Nephron progenitor cell (in vitro differentiated cells): Measurements from ENCODE around the gene FAM200C.

Source experiments
- DNase-seq: peaks from one replicate; pipeline ENCODE4 v3.0.0; 2021
- H3K27ac Mint-ChIP-seq: 2 replicates; pipeline ENCODE4 v1.8.0; 2021; ENCODE audit warnings: mild to moderate bottlenecking, moderate library complexity, mixed read lengths
- H3K27me3 Mint-ChIP-seq: 2 replicates; pipeline ENCODE4 v1.8.0; 2021; ENCODE audit warnings: mild to moderate bottlenecking, low read depth, mixed read lengths; ENCODE audit not compliant: poor library complexity
- H3K36me3 Mint-ChIP-seq: 2 replicates; pipeline ENCODE4 v1.8.0; 2021; ENCODE audit warnings: low read depth, mixed read lengths
- H3K4me1 Mint-ChIP-seq: 2 replicates; pipeline ENCODE4 v1.8.0; 2021; ENCODE audit warnings: mixed read lengths
- H3K4me3 Mint-ChIP-seq: 2 replicates; pipeline ENCODE4 v1.8.0; 2021; ENCODE audit warnings: mild to moderate bottlenecking, moderate library complexity, mixed read lengths
- H3K9me3 Mint-ChIP-seq: 2 replicates; pipeline ENCODE4 v1.8.0; 2021; ENCODE audit warnings: mild to moderate bottlenecking, moderate library complexity, mixed read lengths
- TF ChIP-seq, protein P1 (sequence below): fragments of 200-600 bp; sonication (generic); IDR thresholded peaks from 2 replicates; pipeline ENCODE4 v1.5.0; 2021; ENCODE audit warnings: antibody characterized with exemption

The FAM200C gene

GRCh38 chr5:160444407-160444806 is 44.6 kb upstream of the FAM200C start:
- Mint-ChIP-seq H3K27ac (no peak overlapping the region), H3K36me3 (no peaks in the 10 kb centered on the region), H3K27me3 (no peaks in the 10 kb centered on the region), H3K4me3 (no peak overlapping the region), H3K4me1 (no peaks in the 10 kb centered on the region), H3K9me3 (peaks cover 17% of the 10 kb centered on the region)
- TF ChIP-seq, protein P1, sequence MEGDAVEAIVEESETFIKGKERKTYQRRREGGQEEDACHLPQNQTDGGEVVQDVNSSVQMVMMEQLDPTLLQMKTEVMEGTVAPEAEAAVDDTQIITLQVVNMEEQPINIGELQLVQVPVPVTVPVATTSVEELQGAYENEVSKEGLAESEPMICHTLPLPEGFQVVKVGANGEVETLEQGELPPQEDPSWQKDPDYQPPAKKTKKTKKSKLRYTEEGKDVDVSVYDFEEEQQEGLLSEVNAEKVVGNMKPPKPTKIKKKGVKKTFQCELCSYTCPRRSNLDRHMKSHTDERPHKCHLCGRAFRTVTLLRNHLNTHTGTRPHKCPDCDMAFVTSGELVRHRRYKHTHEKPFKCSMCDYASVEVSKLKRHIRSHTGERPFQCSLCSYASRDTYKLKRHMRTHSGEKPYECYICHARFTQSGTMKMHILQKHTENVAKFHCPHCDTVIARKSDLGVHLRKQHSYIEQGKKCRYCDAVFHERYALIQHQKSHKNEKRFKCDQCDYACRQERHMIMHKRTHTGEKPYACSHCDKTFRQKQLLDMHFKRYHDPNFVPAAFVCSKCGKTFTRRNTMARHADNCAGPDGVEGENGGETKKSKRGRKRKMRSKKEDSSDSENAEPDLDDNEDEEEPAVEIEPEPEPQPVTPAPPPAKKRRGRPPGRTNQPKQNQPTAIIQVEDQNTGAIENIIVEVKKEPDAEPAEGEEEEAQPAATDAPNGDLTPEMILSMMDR, result no peak
- no peak for DNase-seq

DNA sequence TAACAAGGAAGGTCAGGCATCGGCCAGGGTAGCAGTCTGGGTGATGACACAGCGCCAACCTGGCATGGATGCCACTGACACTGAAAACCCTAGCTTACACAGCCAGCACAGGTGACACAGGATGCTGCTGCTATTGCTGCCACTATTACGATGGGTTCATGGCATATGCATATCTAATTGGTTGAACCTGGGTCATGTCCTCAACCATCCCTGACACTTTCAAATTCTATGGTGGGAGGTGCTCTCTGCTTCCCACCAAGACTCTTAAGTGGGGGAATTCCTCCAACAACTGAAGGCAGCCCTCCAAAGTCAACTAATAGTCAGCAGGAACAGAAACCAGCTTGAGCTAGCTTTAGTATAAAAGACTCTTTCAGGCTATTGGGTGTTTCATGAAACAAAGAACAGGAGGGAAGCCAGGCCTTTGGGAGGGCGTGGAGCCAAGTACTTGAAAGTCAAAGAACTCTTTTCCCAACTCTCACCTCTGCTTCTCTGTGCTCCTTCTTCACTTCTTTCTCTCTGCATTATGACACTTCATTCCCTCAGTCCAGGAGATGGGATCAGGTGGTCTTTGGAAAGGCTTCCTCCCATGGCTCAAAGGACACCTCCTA is 43.1 kb upstream of the FAM200C start:
- TF ChIP-seq, protein P1, result no peak
- no peak for DNase-seq
- no peaks in the 10 kb centered on the region for H3K36me3 Mint-ChIP-seq
- no peaks in the 10 kb centered on the region for H3K27me3 Mint-ChIP-seq
- peaks cover 5% of the 10 kb centered on the region for H3K9me3 Mint-ChIP-seq
- peaks cover 12% of the 10 kb centered on the region for H3K4me1 Mint-ChIP-seq
- no peak overlapping the region for H3K4me3 Mint-ChIP-seq
- H3K27ac Mint-ChIP-seq, result no peak overlapping the region

DNA sequence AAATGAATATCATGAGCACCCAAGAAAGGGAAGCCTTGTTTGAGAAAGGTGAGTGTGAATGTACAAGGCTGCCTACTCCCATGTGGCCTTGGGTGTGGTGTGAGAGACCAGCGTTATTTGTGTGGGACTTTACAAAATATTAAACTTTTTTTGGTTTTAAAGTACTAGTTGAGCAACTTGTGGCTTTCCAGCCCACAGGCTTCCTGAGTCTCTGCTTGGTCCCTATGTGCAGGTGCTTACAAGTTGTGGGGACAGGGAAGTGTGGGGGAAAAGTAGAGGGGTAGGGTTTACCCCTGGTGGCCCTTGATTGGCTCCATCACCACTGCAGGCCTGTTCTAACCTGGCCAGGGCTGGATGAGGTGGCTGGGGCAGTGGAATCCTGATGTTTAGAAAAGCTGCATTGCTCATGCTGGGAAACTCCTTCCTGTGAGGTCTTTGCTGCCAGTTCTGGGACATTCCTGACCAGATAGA is 41.5 kb upstream of the FAM200C start:
- H3K27me3 Mint-ChIP-seq, result no peaks in the 10 kb centered on the region
- no peaks in the 10 kb centered on the region for H3K36me3 Mint-ChIP-seq
- H3K9me3 Mint-ChIP-seq, result no peaks in the 10 kb centered on the region
- TF ChIP-seq, protein P1, result no peak
- no peak overlapping the region for H3K4me3 Mint-ChIP-seq
- DNase-seq, result no peak
- H3K27ac Mint-ChIP-seq, result no peak overlapping the region
- H3K4me1 Mint-ChIP-seq, result peaks cover 19% of the 10 kb centered on the region

- Mint-ChIP-seq H3K9me3 (no peaks in the 10 kb centered on the region), H3K27ac (no peak overlapping the region), H3K36me3 (no peaks in the 10 kb centered on the region), H3K4me3 (peak overlapping the region; percentile 78), H3K27me3 (no peaks in the 10 kb centered on the region), H3K4me1 (peaks cover 37% of the 10 kb centered on the region)
- peak; percentile 93 for DNase-seq
- TF ChIP-seq, protein P1, result peak; percentile 96
These were observed 39.3 kb upstream of the FAM200C start for GRCh38 chr5:160439205-160439600.

GRCh38 chr5:160438316-160439204 is 38.7 kb upstream of the FAM200C start:
- no peak overlapping the region for H3K27ac Mint-ChIP-seq
- TF ChIP-seq, protein P1, result peak; percentile 65
- peaks cover 44% of the 10 kb centered on the region for H3K4me1 Mint-ChIP-seq
- H3K36me3 Mint-ChIP-seq, result no peaks in the 10 kb centered on the region
- H3K4me3 Mint-ChIP-seq, result peak overlapping the region; percentile 78
- DNase-seq, result peak; percentile 48
- H3K9me3 Mint-ChIP-seq, result no peaks in the 10 kb centered on the region
- no peaks in the 10 kb centered on the region for H3K27me3 Mint-ChIP-seq
